Measurements from ENCODE around the gene GRPR.
"Not testable (repeated sequence)": the region's sequence is repeated elsewhere in the genome, so short reads cannot be mapped to it uniquely, and the experiment has no call there.

GRPR gene

GRCh38 chrX:16171039-16171438, 47.7 kb downstream of the GRPR start:
- no peak overlapping the region for H3K4me3 ChIP-seq (ENCODE audit: low read depth, low read length)
- TF ChIP-seq CTCF (IDR thresholded peaks at IDR 0.05; ENCODE audit: control insufficient read depth, extremely low read depth, insufficient read depth): no peak
- DNase-seq (ENCODE audit: low read depth): no peak

- DNase-seq (ENCODE audit: low read depth): no peak
- TF ChIP-seq CTCF (IDR thresholded peaks at IDR 0.05; ENCODE audit: control insufficient read depth, extremely low read depth, insufficient read depth): no peak
- no peak overlapping the region for H3K4me3 ChIP-seq (ENCODE audit: low read depth, low read length)
Observed at GRCh38 chrX:16171944-16172343, 48.6 kb downstream of the GRPR start.

DNA sequence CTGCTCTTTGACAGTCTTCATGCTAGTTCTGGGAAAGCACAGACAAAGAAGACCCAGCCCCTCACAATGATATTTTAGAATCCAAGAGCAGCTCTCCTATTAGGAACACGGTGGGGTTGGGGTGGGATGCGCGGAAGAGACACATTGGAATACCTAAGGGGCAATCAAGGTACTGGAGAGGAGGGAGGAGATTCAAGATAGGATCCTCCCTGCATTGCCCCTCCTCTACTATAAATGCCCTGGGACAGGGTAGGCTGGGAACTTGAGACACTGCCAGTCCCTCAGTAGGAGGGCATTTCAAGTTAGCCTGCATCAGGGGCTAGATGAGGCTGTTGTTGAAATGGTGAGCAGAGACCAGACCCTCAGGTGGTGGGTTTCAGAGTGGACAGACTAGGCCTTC, 49.0 kb downstream of the GRPR start:
- H3K4me3 ChIP-seq (ENCODE audit: low read depth, low read length): no peak overlapping the region
- DNase-seq (ENCODE audit: low read depth): no peak
- TF ChIP-seq CTCF (IDR thresholded peaks at IDR 0.05; ENCODE audit: control insufficient read depth, extremely low read depth, insufficient read depth): no peak

GRCh38 chrX:16175329-16176061, 52.1 kb downstream of the GRPR start:
- no peak for DNase-seq (ENCODE audit: low read depth)
- H3K4me3 ChIP-seq (ENCODE audit: low read depth, low read length): no peak overlapping the region
- no peak for TF ChIP-seq CTCF (IDR thresholded peaks at IDR 0.05; ENCODE audit: control insufficient read depth, extremely low read depth, insufficient read depth)

- no peak for TF ChIP-seq CTCF (IDR thresholded peaks at IDR 0.05; ENCODE audit: control insufficient read depth, extremely low read depth, insufficient read depth)
- no peak for DNase-seq (ENCODE audit: low read depth)
- H3K4me3 ChIP-seq (ENCODE audit: low read depth, low read length): no peak overlapping the region
Observed at GRCh38 chrX:16177260-16177659, 53.9 kb downstream of the GRPR start.

DNA sequence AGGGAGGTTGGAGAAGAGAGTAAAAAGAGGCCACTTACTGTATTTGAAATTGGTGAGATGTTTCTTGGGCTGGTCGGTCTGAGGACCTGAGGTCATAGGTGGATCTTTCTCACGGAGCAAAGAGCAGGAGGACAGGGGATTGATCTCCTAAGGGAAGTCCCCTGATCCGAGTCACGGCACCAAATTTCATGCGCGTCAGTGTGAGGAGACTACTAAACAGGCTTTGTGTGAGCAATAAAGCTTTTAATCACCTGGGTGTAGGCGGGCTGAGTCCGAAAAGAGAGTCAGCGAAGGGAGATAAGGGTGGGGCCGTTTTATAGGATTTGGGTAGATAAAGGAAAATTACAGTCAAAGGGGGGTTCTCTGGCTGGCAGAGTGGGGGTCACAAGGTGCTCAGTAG, 60.5 kb downstream of the GRPR start:
- DNase-seq (ENCODE audit: low read depth); H3K4me3 ChIP-seq (ENCODE audit: low read depth, low read length): not testable (repeated sequence)

GRCh38 chrX:16185725-16186136, 62.4 kb downstream of the GRPR start:
- no peak overlapping the region for H3K4me3 ChIP-seq (ENCODE audit: low read depth, low read length)
- DNase-seq (ENCODE audit: low read depth): no peak
- TF ChIP-seq CTCF (IDR thresholded peaks at IDR 0.05; ENCODE audit: control insufficient read depth, extremely low read depth, insufficient read depth): no peak

Data from LNCaP clone FGC (cell line).